RWPE1 (cell line): ENCODE measurements around the gene TPSG1.

Experiments
- CTCF ChIA-PET: fragments of 350-600 bp; sonication (Branson Sonifier 250); formaldehyde crosslinking; extraction: SDS; loops from one replicate; lab custom pipeline; 2021; lab: Yijun Ruan, JAX
- POLR2A ChIA-PET: fragments of 400-600 bp; formaldehyde crosslinking; extraction: SDS; loops from one replicate; lab custom pipeline; 2020; ENCODE audit warnings: antibody characterized with exemption; ENCODE audit not compliant: low non-redundant PET; lab: Yijun Ruan, JAX
- DNase-seq: peaks from one replicate; pipeline ENCODE4 v3.0.0; 2012; ENCODE audit warnings: low spot score
- H3K27ac ChIP-seq: fragments of 450-650 bp; 2 replicates; pipeline ENCODE4 v1.5.1; 2017
- CTCF ChIP-seq: fragments of 450-650 bp; conservative IDR thresholded peaks from 2 replicates; pipeline ENCODE4 v1.5.1; 2017; ENCODE audit warnings: low read depth, mild to moderate bottlenecking

TPSG1 gene

DNA sequence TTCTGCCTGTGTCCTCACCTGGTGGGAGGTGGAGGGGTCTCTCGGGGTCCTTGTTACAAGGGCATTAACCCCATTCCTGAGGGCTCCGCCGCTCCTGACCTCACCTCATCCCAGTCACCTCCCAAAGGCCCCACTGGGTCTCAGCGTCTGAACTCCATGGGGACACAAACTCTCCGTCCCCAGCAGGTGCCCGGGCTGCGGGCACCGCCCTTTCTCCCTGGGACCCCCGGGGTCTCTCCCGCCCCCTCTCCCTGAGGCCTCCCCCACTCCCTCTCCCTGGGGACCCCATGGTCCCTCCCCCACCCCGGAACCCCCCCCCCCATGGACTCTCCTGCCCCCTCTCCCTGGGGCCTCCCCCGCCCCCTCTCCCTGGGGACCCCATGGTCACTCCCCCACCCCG, 47.3 kb downstream of the TPSG1 start:
- CTCF ChIA-PET, result interaction anchor here (0.7 kb wide), 1 partner anchor 65 kb away, joined by 5 read pairs; no protein-coding TSS in a partner anchor
- no peak for DNase-seq
- POLR2A ChIA-PET, result no interaction called here
- TF ChIP-seq CTCF, result no peak
- no peak overlapping the region for H3K27ac ChIP-seq

DNA sequence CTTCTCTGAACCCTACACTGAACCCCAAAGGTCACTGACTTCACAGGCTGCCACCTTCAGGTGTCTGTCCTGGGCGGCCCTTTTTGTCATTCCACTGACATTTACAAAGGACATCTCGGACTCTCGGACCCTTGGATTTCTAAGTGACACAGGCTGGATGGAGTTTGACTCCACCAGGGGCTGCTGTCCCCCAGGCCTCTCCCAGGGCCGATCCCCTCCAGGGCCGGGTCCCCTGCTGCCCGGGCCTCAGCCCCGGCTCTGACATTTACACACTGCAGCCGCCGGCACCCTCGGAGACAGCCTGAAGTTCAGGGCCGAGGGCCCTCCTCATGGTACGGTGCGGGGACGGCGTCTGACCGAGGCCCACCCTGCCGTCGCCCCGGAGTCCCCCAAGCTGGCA, 48.0 kb downstream of the TPSG1 start:
- CTCF ChIA-PET, result interaction anchor here (0.7 kb wide), 1 partner anchor 65 kb away, joined by 5 read pairs; no protein-coding TSS in a partner anchor
- no peak for DNase-seq
- POLR2A ChIA-PET, result no interaction called here
- TF ChIP-seq CTCF, result no peak
- no peak overlapping the region for H3K27ac ChIP-seq

- TF ChIP-seq CTCF, result no peak
- POLR2A ChIA-PET, result no interaction called here
- CTCF ChIA-PET, result no interaction called here
- DNase-seq, result no peak
- H3K27ac ChIP-seq, result no peak overlapping the region
These were observed 48.7 kb downstream of the TPSG1 start for GRCh38 chr16:1176280-1176897.

- ChIA-PET POLR2A (no interaction called here), CTCF (no interaction called here)
- H3K27ac ChIP-seq, result no peak overlapping the region
- no peak for TF ChIP-seq CTCF
- DNase-seq, result no peak
These were observed 49.3 kb downstream of the TPSG1 start for GRCh38 chr16:1175566-1176279.

DNA sequence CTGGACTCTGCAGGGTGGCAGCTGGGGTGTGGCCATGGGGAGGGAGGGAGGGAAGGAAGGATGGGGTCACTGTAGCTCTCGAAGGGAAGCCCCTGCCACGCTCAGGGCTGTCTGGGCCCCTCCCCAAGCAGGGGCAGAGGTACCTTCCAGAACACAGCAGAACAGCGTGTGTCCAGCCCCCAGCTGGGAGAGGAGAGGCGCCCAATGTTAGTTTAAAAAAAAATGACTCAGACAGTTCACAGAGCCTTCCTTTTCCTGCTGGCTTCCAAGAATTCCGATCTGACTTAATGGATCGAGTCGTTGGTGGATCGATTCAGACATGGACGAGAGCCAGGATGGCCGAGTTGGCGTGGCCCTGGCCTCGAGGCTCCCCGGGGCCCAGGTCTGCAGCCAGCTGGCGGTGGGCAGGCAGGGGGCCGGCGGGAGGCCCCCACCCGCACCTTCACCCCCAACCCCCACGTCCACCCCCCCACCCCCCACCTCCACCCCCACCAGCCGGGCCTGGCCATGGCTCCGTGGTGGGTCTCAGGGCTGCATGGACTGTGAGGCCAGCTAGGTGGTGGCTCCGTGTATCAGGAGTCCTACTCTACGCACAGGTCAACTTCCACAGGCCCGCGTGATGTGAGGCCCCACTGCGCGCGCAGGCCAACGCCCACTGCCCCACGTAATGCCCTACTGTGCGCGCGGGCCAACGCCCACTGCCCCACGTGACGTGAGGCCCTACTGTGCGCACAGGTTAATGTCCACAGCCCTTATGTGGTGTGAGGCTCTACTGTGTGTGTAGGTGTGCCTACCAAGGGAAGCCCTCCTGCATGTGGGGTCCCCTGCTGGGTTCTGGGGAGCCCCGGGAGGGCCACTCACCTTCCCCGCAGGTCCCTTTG, 50.4 kb downstream of the TPSG1 start:
- H3K27ac ChIP-seq, result no peak overlapping the region
- TF ChIP-seq CTCF, result no peak
- DNase-seq, result no peak
- ChIA-PET CTCF (no interaction called here), POLR2A (no interaction called here)

GRCh38 chr16:1173788-1174451, 51.1 kb downstream of the TPSG1 start:
- POLR2A ChIA-PET, result no interaction called here
- CTCF ChIA-PET, result no interaction called here

More at GRCh38 chr16:1173788-1174451, 51.1 kb downstream of the TPSG1 start:
- DNase-seq, result no peak
- no peak for TF ChIP-seq CTCF
- H3K27ac ChIP-seq, result no peak overlapping the region
